Aorta (tissue), 5 donors: Measurements from ENCODE around the gene ZNF91. TPM values are rescaled to one million over a fixed set of nuclear protein-coding genes. Genes with fewer than 3 reads are reported as not detected.
"Not testable (repeated sequence)": the region's sequence is repeated elsewhere in the genome, so short reads cannot be mapped to it uniquely, and the experiment has no call there.

ENCODE experiments used
- ATAC-seq: fragments of 200-7000 bp; cut with Tn5 transposase; one replicate; pipeline ENCODE4 v1.9.1; 2022; ENCODE audit warnings: moderate library complexity; ENCODE audit not compliant: low FRiP score
- DNase-seq, 2 donors: peaks; one replicate each; pipeline ENCODE4 v3.0.0-alpha.2; 2020
- H3K27ac ChIP-seq, 2 donors: one replicate each; pipeline ENCODE4 v1.5.1; 2013; ENCODE audit warnings: low read length in 2 of 2, mild to moderate bottlenecking in 2 of 2, moderate library complexity in 2 of 2, control low read depth in 1 of 2, inconsistent platforms in 1 of 2, low read depth in 1 of 2
- H3K27me3 ChIP-seq, 2 donors: one replicate each; pipeline ENCODE4 v1.6.1; 2013; ENCODE audit warnings: control low read depth in 1 of 2, low read length in 1 of 2, mild to moderate bottlenecking in 1 of 2, moderate library complexity in 1 of 2; ENCODE audit not compliant: insufficient read depth in 2 of 2, control insufficient read depth in 1 of 2
- H3K36me3 ChIP-seq, 2 donors: one replicate each; pipeline ENCODE4 v1.6.1; 2013; ENCODE audit warnings: control low read depth in 1 of 2, low read length in 1 of 2, mild to moderate bottlenecking in 1 of 2; ENCODE audit not compliant: insufficient read depth in 2 of 2, control insufficient read depth in 1 of 2
- H3K4me1 ChIP-seq, 2 donors: one replicate each; pipeline ENCODE4 v1.6.1; 2013; ENCODE audit warnings: low read length in 2 of 2, control low read depth in 1 of 2, mild to moderate bottlenecking in 1 of 2, moderate library complexity in 1 of 2; ENCODE audit not compliant: insufficient read depth in 2 of 2, control insufficient read depth in 1 of 2
- H3K4me3 ChIP-seq, 2 donors: one replicate each; pipeline ENCODE4 v1.5.1; 2013; ENCODE audit warnings: low read length in 2 of 2, control low read depth in 1 of 2, mild to moderate bottlenecking in 1 of 2
- H3K9me3 ChIP-seq: one replicate; pipeline ENCODE4 v1.6.1; 2013; ENCODE audit warnings: mild to moderate bottlenecking, low read length; ENCODE audit not compliant: control insufficient read depth
- whole genome bisulfite sequencing, 2 donors: extraction: QIAGEN DNeasy Blood & Tissue Kit; methylation state at CpG; one replicate each; pipeline ENCODE4 v1.1.7; 2013; 5-methylcytosine and 5-hydroxymethylcytosine counted together
- intact Hi-C, 2 donors: fragments of 100-400 bp; cut with DNase I; formaldehyde crosslinking; loops; one replicate each; pipeline versions ENCODE4 v1.14.2 to v1.15.0; 2022
- polyA plus RNA-seq, 2 donors: library from polyadenylated mRNA; stranded (reverse); fragments of 200-250 nt; gene quantifications; one replicate each; pipeline ENCODE4 v1.2.3, GENCODE V29; 2013
- total RNA-seq, 2 donors: library from RNA; stranded (reverse); fragmentation: NEBNext Ultra II Directional; extraction: Animal tissue kit (Norgen Biotek cat#: 25700); gene quantifications; one replicate each; pipeline ENCODE4 v1.2.1, GENCODE V29; 2021
- donor health status: healthy with polysubstance abuse.
- donor health status: Bipolar disorder and iron deficiency.
- donor health status: DM: no; HTN: no; CAD: no.
- donor health status: DM: no; HTN: no; CAD: no.
- donor health status: DM: yes; HTN: yes; CAD: no.

ZNF91 gene
- total and polyA plus RNA-seq, 4 donors: 7.1 to 63.6 (median 32.5) TPM

GRCh38 chr19:23385404-23385803 is 9.9 kb downstream of the ZNF91 start:
- ATAC-seq (no peak), DNase-seq (no peak)
- H3K9me3 ChIP-seq: peaks cover 7% of the 10 kb centered on the region
- H3K4me3 ChIP-seq: no peak overlapping the region
- no peaks in the 10 kb centered on the region for H3K27me3 ChIP-seq
- intact Hi-C loops: no loop called here
- no peaks in the 10 kb centered on the region for H3K4me1 ChIP-seq
- no peak overlapping the region for H3K27ac ChIP-seq
- H3K36me3 ChIP-seq: peaks cover 0 to 6% of the 10 kb centered on the region in 2 donors
- 28 to 29% methylated on average over 4 of the region's 4 CpGs for WGBS, 2 donors

GRCh38 chr19:23384858-23385257 is 10.4 kb downstream of the ZNF91 start:
- Histone ChIP-seq H3K9me3 (peaks cover 7% of the 10 kb centered on the region), H3K4me3 (no peak overlapping the region), H3K27me3 (no peaks in the 10 kb centered on the region), H3K4me1 (no peaks in the 10 kb centered on the region), H3K36me3 (peaks cover 0 to 6% of the 10 kb centered on the region in 2 donors), H3K27ac (no peak overlapping the region)
- ATAC-seq (no peak), DNase-seq (no peak)
- WGBS, 2 donors: 96 to 97% methylated on average over 12 of the region's 12 CpGs
- intact Hi-C loops: no loop called here

- WGBS, 2 donors: 98 to 99% methylated on average over 12 of the region's 12 CpGs
- no peak overlapping the region for H3K4me3 ChIP-seq
- no peaks in the 10 kb centered on the region for H3K4me1 ChIP-seq
- H3K27me3 ChIP-seq: no peaks in the 10 kb centered on the region
- H3K9me3 ChIP-seq: peaks cover 10% of the 10 kb centered on the region
- DNase-seq: no peak
- intact Hi-C loops: no loop called here
- ATAC-seq: no peak
- no peak overlapping the region for H3K27ac ChIP-seq
- H3K36me3 ChIP-seq: peaks cover 0 to 4% of the 10 kb centered on the region in 2 donors
These were observed 11.1 kb downstream of the ZNF91 start for GRCh38 chr19:23384166-23384565.

GRCh38 chr19:23382955-23383354 is 12.3 kb downstream of the ZNF91 start:
- no peak overlapping the region for H3K4me3 ChIP-seq
- peaks cover 10% of the 10 kb centered on the region for H3K9me3 ChIP-seq
- H3K36me3 ChIP-seq: peaks cover 0 to 4% of the 10 kb centered on the region in 2 donors
- H3K27ac ChIP-seq: no peak overlapping the region
- no peaks in the 10 kb centered on the region for H3K4me1 ChIP-seq
- no peak for ATAC-seq
- H3K27me3 ChIP-seq: no peaks in the 10 kb centered on the region
- intact Hi-C loops: no loop called here
- no peak for DNase-seq

GRCh38 chr19:23381114-23381513 is 14.2 kb downstream of the ZNF91 start:
- H3K9me3 ChIP-seq: peaks cover 10% of the 10 kb centered on the region
- no peak overlapping the region for H3K4me3 ChIP-seq
- peaks cover 0 to 4% of the 10 kb centered on the region in 2 donors for H3K36me3 ChIP-seq

GRCh38 chr19:23379671-23380070 is 15.6 kb downstream of the ZNF91 start:
- H3K27me3 ChIP-seq, ATAC-seq, H3K4me1 ChIP-seq, DNase-seq, H3K27ac ChIP-seq, H3K4me3 ChIP-seq, H3K36me3 ChIP-seq, intact Hi-C loops, H3K9me3 ChIP-seq: not testable (repeated sequence)
- 58 to 60% methylated on average over 4 of the region's 4 CpGs for WGBS, 2 donors

More at GRCh38 chr19:23381114-23381513, 14.2 kb downstream of the ZNF91 start:
- H3K4me1 ChIP-seq: no peaks in the 10 kb centered on the region
- intact Hi-C loops: no loop called here
- ATAC-seq: no peak
- no peaks in the 10 kb centered on the region for H3K27me3 ChIP-seq
- no peak for DNase-seq
- H3K27ac ChIP-seq: no peak overlapping the region

- peaks cover 0 to 2% of the 10 kb centered on the region in 2 donors for H3K36me3 ChIP-seq
- peaks cover 7% of the 10 kb centered on the region for H3K9me3 ChIP-seq
- no peak for ATAC-seq
- WGBS, 2 donors: 17 to 24% methylated on average over 1 of the region's 1 CpG
- H3K27me3 ChIP-seq: no peaks in the 10 kb centered on the region
- DNase-seq: no peak
- intact Hi-C loops: no loop called here
- H3K4me1 ChIP-seq: no peaks in the 10 kb centered on the region
- no peak overlapping the region for H3K4me3 ChIP-seq
- H3K27ac ChIP-seq: no peak overlapping the region
These were observed 16.3 kb downstream of the ZNF91 start for GRCh38 chr19:23378948-23379347.

- Histone ChIP-seq H3K4me1 (no peaks in the 10 kb centered on the region), H3K36me3 (peaks cover 4 to 6% of the 10 kb centered on the region in 2 donors), H3K27ac (no peak overlapping the region), H3K9me3 (peaks cover 6% of the 10 kb centered on the region), H3K27me3 (no peaks in the 10 kb centered on the region), H3K4me3 (no peak overlapping the region)
- no peak for ATAC-seq
- no peak for DNase-seq
- intact Hi-C loops: no loop called here
These were observed 18.0 kb downstream of the ZNF91 start for GRCh38 chr19:23377276-23377675.

- ATAC-seq: no peak
These were observed 28.8 kb downstream of the ZNF91 start for GRCh38 chr19:23366437-23366836.

More at GRCh38 chr19:23366437-23366836, 28.8 kb downstream of the ZNF91 start:
- 97 to 98% methylated on average over 4 of the region's 4 CpGs for WGBS, 2 donors
- DNase-seq: no peak
- Histone ChIP-seq H3K27ac (no peak overlapping the region), H3K27me3 (no peaks in the 10 kb centered on the region), H3K4me3 (no peak overlapping the region), H3K4me1 (no peaks in the 10 kb centered on the region), H3K36me3 (peaks cover 0 to 6% of the 10 kb centered on the region in 2 donors), H3K9me3 (peaks cover 13% of the 10 kb centered on the region)
- intact Hi-C loops: no loop called here
